LHCN-M2 (cell line): Measurements from ENCODE around the gene CCDC6. TPM values are rescaled to one million over a fixed set of nuclear protein-coding genes. Genes with fewer than 3 reads are reported as not detected.
"Not testable (repeated sequence)": the region's sequence is repeated elsewhere in the genome, so short reads cannot be mapped to it uniquely, and the experiment has no call there.

Experiments used
- DNase-seq: peaks from one replicate; pipeline ENCODE4 v3.0.0-alpha.2; 2012; ENCODE audit warnings: low read depth
- polyA plus RNA-seq: library from polyadenylated mRNA; unstranded; fragments of >200 nt; gene quantifications from one replicate; pipeline ENCODE4 v1.2.1, GENCODE V29; 2012; ENCODE audit warnings: missing spikeins
- total RNA-seq: library from RNA; depleted of rRNA; stranded (reverse); fragments of >200 nt; gene quantifications from 2 replicates; pipeline ENCODE4 v1.2.3, GENCODE V29; 2014; rRNA removed

The CCDC6 gene
- total RNA-seq, result 17.2 and 23.0 TPM in 2 replicates
- polyA plus RNA-seq, result 10.5 TPM

GRCh38 chr10:59906417-59907202 lies at the start of gene CCDC6:
Gene CCDC6, minus strand, starts transcription at chr10:59906556. Its CDS starts 132 bp downstream, at chr10:59906424.
- peak; percentile 92 for DNase-seq

DNA sequence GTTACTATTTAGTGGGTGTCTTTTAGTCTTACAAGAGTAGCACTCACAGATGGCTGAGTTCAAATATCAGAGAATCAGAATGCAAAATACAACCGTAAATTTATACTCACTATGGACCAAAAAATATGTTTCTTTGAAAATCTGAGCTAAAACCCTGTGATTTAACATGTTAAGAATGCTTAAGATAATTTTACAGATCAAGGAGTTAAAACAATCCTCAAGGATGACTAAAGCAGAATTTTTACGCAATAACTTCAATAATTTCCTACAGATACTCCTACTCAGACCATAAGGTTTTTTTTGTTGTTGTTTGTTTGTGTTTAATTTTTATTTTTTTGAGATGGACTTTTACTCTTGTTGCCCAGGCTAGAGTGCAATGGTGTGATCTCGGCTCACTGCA lies 47.9 kb upstream of the CCDC6 start:
- no peak for DNase-seq

GRCh38 chr10:59953711-59954110 lies 47.4 kb upstream of the CCDC6 start:
- not testable (repeated sequence) for DNase-seq

DNA sequence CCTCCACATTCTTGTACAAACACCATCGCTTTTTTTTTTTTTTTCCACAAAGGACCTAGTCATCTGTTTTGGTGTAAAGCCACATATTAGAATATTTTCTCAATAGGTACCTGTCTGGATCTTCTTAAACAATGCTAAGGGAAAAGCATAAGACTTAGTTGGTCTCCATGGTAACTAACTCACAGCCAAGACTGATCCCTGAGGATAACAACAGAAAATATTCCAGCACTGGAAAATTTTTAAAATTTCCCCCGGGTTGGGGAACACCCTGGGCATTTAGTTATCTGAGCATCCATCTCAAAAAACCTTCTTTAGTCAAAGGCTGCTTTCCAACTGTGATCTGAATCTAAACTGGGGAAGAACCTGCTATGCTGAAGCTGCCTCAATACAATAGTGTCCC lies 43.7 kb upstream of the CCDC6 start:
- DNase-seq, result no peak

DNA sequence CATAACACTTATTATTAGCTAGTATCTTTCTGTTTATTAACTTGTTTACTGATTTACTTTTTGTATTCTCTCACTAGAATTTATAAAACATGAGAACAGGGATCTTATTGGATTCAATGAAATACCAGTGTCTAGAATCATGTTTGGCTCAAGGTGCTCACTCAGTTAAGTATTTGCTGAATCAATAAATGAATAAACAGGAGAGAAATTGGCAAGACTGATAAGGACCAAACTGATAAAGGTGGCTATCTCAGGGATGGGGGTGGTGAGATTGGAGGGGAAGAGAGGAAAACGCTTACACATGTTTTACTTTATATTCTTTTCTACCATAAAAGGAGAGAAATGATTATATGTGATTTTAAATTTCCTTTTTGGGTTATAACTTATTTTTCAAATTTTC lies 43.3 kb upstream of the CCDC6 start:
- DNase-seq, result no peak

DNA sequence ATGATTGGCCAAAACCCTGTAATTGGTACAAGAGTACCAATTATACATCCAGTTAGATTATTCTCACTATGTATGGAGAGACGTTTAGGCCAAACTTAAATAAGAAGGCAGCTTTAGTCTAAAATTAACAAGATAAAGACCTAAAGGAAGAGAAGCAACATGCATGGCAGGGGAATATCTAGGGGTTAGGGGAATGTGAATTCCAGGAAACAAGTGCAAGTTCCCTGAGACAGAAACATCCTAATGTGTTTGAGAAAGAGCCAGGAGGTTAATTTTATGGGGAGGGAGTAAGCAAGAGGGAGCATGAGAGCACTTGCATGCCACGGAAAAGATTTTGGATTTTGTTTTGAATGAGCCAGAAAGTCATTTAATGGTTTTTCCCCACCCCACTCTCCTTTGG lies 39.6 kb upstream of the CCDC6 start:
- no peak for DNase-seq

- no peak for DNase-seq
Observed at GRCh38 chr10:59945590-59945989, 39.2 kb upstream of the CCDC6 start.

DNA sequence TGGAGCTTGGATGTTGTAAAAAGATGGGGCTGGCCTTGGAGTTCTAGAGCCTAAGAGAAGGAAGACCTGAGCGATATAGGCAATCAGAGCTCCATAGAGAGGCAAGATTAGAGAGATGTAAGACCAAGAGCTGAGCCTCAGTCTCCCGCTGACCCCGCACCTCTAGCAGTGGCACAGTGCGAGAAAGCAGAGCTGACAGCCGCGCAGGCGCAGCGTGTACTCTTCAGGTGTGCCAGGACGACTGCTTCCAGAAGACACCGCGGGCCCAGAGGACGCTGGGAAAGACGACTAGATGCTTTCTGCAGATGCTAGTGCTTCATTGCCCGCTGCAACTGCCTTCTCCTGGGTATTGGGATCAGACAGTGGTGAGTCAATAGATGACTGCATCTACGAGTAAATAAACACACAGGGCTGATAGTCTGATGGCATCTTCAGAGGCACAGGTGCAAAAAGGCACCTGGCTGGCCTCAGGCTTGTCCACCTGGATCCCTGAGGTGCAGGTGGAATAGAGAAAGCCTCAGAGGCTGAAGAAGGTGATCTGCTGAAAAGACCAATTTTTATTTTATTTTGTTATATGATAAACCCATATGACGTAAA lies 38.1 kb upstream of the CCDC6 start:
- DNase-seq, result no peak

DNA sequence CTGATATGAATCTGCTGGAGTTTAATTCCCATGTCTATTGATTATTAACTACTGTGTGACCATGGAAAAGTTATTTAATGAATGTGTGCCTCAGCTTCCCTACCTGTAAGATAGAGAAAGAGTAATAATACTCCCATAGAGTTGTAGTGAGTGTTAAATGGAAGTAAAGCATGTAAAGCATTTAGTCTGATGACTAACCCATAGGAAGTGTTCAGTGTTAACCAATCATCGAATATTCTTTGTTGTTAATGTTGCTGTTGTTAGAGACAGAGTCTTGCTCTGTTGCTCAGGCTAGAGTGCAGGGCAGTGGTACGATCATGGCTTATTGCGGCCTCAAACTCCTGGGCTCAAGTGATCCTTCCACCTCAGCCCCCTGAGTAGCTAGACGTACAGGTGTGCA lies 36.2 kb upstream of the CCDC6 start:
- no peak for DNase-seq

- DNase-seq, result no peak
Observed at GRCh38 chr10:59937720-59938119, 31.4 kb upstream of the CCDC6 start.

DNA sequence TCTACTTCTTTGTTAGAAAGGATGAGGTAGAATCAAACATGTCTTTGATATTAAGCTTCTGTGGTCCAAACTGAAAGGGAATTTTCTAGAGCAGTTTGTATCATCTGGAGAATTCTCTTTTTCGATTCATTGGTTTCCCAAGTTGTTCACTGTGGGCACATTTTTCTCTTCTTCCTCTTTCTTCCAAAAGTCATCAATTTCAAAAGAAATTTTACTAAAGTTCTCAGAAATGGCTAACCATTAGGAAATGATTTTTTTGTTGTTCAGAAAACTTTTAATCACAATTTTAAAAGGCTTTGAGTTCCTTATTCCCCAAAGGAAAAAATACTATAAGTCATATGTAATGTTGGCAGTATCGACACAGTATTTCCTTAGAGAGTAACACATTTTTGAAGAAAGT lies 28.3 kb upstream of the CCDC6 start:
- DNase-seq, result no peak

- not testable (repeated sequence) for DNase-seq
Observed at GRCh38 chr10:59930788-59931521, 24.6 kb upstream of the CCDC6 start.

GRCh38 chr10:59926086-59926485 lies 19.7 kb upstream of the CCDC6 start:
- no peak for DNase-seq

GRCh38 chr10:59922907-59923306 lies 16.6 kb upstream of the CCDC6 start:
- DNase-seq, result no peak

DNA sequence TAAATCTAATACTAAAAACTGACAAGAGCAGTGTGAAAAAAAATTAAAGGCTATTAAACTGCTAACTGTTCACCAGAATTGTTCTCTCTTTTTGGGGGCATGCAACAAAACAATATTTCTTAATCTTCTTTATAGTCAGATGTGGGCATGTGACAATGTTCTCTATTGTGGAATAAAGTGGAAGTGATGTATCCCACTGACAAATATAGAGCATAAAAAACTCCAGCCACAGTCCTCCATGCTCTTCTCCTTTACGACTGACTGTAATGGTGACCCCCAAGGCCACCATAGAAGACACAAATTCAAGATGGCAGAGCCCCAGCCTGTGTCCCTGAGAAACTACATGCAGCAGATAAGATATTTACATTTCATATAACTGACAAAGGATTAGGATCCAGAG lies 11.6 kb upstream of the CCDC6 start:
- DNase-seq, result no peak

DNA sequence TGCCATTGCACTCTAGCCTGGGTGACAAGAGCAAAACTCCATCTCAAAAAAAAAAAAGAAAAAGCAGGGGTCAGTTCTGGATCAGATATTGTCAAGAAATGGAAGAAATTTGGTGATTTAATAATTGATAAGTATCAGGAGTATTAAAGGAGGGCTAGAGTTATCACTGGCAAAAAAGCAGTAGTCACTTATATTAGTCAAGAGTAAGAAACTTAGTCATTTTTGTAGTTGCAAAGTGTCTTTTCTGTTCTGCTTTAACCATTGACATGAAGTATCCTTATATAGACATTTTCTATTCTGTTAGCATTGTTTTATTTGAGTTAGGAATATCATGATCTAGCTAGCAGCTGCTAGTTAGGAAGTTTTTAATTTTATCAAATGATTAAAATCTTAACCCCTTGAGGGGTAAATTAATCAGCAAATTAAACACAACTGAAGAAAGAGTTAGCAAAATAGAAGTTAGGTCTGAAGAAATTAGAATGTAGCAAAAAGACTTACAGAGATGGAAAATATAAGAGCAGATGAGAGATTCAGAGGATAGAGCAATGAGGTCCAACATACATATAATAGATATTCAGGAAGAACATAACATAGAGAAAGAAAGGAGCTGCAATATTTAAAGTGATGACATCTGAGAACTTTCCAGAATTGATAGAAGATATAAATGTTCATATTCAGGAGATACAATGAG lies 7.3 kb upstream of the CCDC6 start:
- DNase-seq, result no peak

DNA sequence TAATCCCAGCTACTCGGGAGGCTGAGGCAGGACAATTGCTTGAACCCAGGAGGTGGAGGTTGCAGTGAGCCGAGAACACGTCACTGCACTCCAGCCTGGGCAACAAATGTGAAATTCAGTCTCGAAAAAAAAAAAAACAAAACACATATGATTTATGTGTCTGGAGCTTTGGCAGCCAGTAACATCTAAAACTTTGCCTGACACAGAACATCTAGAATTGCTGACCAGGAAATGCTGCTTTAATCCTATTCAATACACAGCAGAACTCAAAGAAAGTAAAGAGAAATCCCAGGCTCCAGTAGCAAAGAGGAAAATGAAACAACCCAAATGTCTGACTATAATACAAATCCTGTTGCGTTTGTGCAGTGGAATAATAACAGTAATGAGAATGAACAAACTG lies 4.5 kb upstream of the CCDC6 start:
- no peak for DNase-seq

GRCh38 chr10:59909815-59910214 lies 3.5 kb upstream of the CCDC6 start:
- DNase-seq, result no peak

DNA sequence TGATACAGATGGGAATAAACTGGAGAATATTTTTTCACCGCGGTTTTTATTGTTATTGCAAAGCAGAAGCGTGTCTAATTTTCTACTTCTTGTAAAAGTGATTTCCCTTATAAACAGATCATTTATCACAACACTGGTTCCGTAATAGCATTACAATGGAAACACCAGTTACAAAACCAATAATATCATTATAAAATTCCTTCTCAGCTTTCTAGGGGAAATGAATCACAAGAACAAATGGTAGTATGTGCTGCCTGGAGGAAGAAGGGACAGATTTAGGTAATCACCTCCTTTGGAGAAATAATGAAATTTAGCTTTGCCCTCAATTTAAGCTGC lies 2.4 kb upstream of the CCDC6 start:
- no peak for DNase-seq

DNA sequence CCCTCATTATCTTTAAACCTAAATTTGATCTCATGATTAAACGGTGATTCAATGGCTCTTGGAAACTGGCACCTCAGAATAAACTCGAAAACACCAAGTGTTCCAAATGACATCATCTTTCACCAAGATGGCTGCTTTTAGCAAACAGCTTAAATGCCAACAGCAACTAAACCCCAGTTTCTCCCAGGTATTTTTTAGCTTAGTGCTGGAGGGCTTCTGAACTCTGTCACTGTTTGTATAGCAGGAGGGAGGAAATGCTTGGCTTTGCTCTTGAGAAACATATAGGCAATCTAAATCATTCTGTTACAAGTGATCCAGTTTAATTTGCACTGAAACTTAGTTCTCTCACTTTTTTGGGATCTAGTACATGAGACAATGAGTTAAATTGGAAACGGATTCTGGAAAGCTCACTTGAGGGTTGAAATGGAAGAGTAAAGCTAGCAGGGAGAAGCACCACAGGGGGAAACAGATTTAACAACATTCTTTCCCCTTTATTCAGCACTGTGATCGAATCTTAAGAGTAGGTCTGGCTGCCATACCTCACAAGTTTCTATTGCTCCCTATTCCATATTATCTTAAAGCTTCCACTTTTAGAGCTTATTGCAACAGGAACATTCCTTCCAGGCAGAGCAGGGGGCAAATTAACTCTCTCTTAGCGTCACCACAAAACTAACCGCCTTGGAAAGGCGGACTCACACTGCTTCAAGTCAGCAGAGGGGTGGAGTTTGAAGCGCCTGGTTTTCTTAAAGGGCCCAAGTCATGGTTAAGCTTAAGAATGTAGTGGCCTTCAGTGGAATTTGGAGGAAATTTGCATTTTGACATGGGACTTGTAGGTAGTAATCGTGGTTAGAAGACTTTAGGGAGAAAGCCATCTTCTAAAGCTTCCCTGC lies 1.8 kb upstream of the CCDC6 start:
- peak; percentile 81 for DNase-seq

- no peak for DNase-seq
Observed at GRCh38 chr10:59907537-59907917, 1.2 kb upstream of the CCDC6 start.
